Esophagus muscularis mucosa (tissue), 4 donors: ENCODE data around the gene AKT1. TPM values are rescaled to one million over a fixed set of nuclear protein-coding genes. Genes with fewer than 3 reads are reported as not detected.
A peak's percentile ranks its signal among the peaks of the same experiment; 100 is the strongest.

Experiments
- DNase-seq: peaks from one replicate; pipeline ENCODE4 v3.0.0-alpha.2; 2017; ENCODE audit errors: extremely low spot score
- H3K27ac ChIP-seq, 4 donors: fragments of 200-600 bp; sonication (generic); replicated peaks in 1 of 4; 1 replicate in 3 of 4; 2 replicates in 1 of 4; pipeline ENCODE4 v1.5.1; 2016 to 2019; ENCODE audit warnings: mild to moderate bottlenecking in 1 of 4
- H3K27me3 ChIP-seq, 4 donors: fragments of 200-600 bp; sonication (generic); one replicate each; pipeline versions ENCODE4 v1.5.1 to v1.6.0; 2016 to 2019
- H3K36me3 ChIP-seq, 4 donors: fragments of 200-600 bp; sonication (generic); one replicate each; pipeline ENCODE4 v1.5.1; 2016 to 2019
- H3K4me1 ChIP-seq, 4 donors: fragments of 200-600 bp; sonication (generic); one replicate each; pipeline ENCODE4 v1.5.1; 2016 to 2019
- H3K4me3 ChIP-seq, 4 donors: fragments of 200-600 bp; sonication (generic); 1 replicate in 2 of 4; 2 replicates in 2 of 4; pipeline ENCODE4 v1.5.1; 2016 to 2019; ENCODE audit warnings: mild to moderate bottlenecking in 4 of 4, moderate library complexity in 1 of 4
- H3K9me3 ChIP-seq, 4 donors: fragments of 200-600 bp; sonication (generic); 1 replicate in 3 of 4; 2 replicates in 1 of 4; pipeline ENCODE4 v1.5.1; 2016 to 2019
- EP300 ChIP-seq: sonication (generic); formaldehyde crosslinking; IDR thresholded peaks from one replicate; pipeline ENCODE4 v1.6.1; 2017; ENCODE audit warnings: antibody characterized with exemption
- POLR2A ChIP-seq: fragments of 450-650 bp; IDR thresholded peaks from one replicate; pipeline ENCODE4 v1.6.1; 2017; ENCODE audit warnings: antibody characterized with exemption, moderate library complexity, mild to moderate bottlenecking, low read depth
- POLR2AphosphoS5 ChIP-seq, 2 donors: sonication (generic); formaldehyde crosslinking; IDR thresholded peaks; one replicate each; pipeline ENCODE4 v1.6.1; 2017; ENCODE audit warnings: antibody characterized with exemption in 2 of 2
- WGBS: methylation state at CpG from one replicate; pipeline ENCODE4 v1.1.5; 2018; 5-methylcytosine and 5-hydroxymethylcytosine counted together
- intact Hi-C: fragments of 100-400 bp; cut with DNase I; formaldehyde crosslinking; loops from one replicate; pipeline ENCODE4 v1.15.1; 2023
- total RNA-seq, 4 donors: library from RNA; depleted of rRNA; stranded (reverse); fragments of >200 nt; gene quantifications; one replicate each; pipeline versions ENCODE4 v1.1.0 to v1.2.1, GENCODE V29; 2016
- TF ChIP-seq, protein P1 (sequence below), 3 experiments: fragments of 200-600 bp in 2 of 3; fragments of 450-650 bp in 1 of 3; sonication (generic) in 2 of 3; IDR thresholded peaks; one replicate each; pipeline ENCODE4 v1.5.1; 2017 to 2019; ENCODE audit warnings: antibody characterized with exemption in 3 of 3, mild to moderate bottlenecking in 2 of 3, moderate library complexity in 1 of 3

AKT1 gene
- total RNA-seq, 4 donors from 2014 or later, result 162 to 267 (median 187) TPM

DNA sequence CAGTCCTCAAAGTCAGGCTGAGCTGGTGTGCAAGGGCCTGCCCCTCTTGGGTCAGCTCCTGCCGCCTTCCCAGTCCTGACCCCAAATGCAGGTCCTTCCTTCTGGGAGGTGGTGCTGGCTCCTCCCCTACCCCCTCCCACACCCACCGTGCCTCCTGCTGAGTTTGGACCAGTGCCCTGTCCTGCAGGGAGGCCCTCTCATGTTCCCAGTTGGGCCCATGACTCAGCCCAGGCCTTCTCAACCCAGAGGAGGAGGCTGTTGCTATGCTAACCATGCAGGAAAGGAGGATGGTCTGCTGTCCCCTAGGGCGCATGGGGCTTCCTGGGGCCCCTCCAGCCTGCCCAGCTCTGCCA lies 9.8 kb upstream of the AKT1 start:
- TF ChIP-seq POLR2AphosphoS5 (IDR thresholded peaks at IDR 0.05) (no peak), POLR2A (no peak)
- TF ChIP-seq, protein P1, sequence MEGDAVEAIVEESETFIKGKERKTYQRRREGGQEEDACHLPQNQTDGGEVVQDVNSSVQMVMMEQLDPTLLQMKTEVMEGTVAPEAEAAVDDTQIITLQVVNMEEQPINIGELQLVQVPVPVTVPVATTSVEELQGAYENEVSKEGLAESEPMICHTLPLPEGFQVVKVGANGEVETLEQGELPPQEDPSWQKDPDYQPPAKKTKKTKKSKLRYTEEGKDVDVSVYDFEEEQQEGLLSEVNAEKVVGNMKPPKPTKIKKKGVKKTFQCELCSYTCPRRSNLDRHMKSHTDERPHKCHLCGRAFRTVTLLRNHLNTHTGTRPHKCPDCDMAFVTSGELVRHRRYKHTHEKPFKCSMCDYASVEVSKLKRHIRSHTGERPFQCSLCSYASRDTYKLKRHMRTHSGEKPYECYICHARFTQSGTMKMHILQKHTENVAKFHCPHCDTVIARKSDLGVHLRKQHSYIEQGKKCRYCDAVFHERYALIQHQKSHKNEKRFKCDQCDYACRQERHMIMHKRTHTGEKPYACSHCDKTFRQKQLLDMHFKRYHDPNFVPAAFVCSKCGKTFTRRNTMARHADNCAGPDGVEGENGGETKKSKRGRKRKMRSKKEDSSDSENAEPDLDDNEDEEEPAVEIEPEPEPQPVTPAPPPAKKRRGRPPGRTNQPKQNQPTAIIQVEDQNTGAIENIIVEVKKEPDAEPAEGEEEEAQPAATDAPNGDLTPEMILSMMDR (IDR thresholded peaks at IDR 0.05), result no peak
- Histone ChIP-seq H3K9me3 (no peaks in the 10 kb centered on the region), H3K4me3 (no peak overlapping the region), H3K36me3 (no peaks in the 10 kb centered on the region), H3K27ac (peak overlapping the region in 1 of 4 donors; percentile 48), H3K27me3 (no peaks in the 10 kb centered on the region), H3K4me1 (peaks cover 27 to 52% (median 41%) of the 10 kb centered on the region in 4 donors)
- DNase-seq, result no peak
- intact Hi-C loops, result no loop called here
- WGBS, result 25% methylated on average over 2 of the region's 3 CpGs

DNA sequence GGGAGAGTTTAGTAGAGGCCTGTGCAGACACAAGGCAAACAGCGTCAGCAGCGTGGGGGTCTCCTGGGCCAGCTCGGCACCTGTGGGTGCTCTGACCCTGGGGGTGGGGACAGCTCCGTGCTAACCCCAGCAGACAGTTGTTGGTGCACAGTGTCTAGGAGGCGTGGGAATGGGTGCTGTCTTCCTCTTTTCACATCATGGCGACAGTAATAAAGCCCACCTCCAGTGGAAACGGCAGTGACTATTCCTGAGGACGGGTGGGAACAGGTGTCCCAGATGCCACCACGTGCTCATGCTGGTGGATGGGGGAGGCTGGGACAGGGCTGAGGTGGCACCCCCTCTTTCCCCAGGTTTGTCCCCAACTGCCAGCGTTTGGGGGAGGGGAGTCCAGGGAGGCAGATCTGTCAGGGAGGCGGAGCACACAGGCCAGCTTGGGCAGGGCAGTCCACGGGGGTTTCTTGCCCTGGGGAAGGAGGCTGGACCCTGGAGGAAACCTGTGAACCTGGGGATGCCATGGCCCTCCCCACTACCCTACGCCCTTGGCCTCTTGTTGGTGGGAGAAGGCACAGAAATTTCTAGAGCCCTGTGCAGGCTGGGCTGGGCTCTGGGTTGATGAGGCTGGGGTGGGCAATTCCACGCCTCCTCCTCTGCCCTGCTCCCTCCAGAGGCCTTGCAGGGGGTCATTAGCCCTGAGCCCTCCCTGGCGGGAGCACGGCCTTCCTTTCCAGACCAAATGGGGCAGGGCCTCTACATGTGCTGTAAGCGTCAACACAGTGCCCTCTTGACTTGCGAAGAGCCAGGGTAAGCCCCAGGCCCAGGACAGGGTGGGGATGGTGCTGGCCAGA lies 9.2 kb upstream of the AKT1 start:
- TF ChIP-seq, protein P1 (IDR thresholded peaks at IDR 0.05), result no peak
- TF ChIP-seq POLR2A (no peak), EP300 (no peak), POLR2AphosphoS5 (IDR thresholded peaks at IDR 0.05) (no peak)
- no peak for DNase-seq
- H3K27me3 ChIP-seq, result no peaks in the 10 kb centered on the region
- H3K4me3 ChIP-seq, result no peak overlapping the region
- intact Hi-C loops, result no loop called here
- no peaks in the 10 kb centered on the region for H3K36me3 ChIP-seq
- peak overlapping the region in 1 of 4 donors; percentile 48 for H3K27ac ChIP-seq
- WGBS, result 85% methylated on average over 9 of the region's 18 CpGs
- H3K9me3 ChIP-seq, result no peaks in the 10 kb centered on the region
- peaks cover 32 to 57% (median 46%) of the 10 kb centered on the region in 4 donors for H3K4me1 ChIP-seq

DNA sequence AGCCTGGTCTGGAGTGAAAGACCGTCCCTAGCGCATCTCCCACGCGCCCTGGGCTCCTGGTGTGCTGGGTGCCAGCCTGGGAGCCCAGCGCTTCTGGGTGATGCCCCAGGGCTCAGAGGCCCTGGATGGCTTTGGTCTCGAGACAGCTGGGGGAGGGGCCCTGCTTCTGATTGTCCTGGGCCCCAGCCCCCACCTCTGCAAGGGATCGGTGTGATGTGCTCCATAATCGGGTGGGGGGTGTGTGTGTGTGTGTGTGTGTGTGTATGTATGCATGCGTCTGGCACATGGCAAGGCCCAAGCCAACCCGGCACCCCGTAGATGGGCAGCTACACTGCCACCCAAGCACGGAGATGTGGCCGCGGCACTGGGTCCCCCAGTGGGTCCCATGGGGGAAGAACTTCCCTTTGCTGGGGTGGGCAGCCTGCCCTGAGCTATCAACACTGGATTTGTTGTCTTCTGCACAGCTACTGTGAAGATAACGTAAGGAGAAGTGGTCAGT lies 8.4 kb upstream of the AKT1 start:
- H3K27me3 ChIP-seq, result no peaks in the 10 kb centered on the region
- H3K4me3 ChIP-seq, result no peak overlapping the region
- TF ChIP-seq, protein P1 (IDR thresholded peaks at IDR 0.05), result no peak
- no peak for TF ChIP-seq POLR2AphosphoS5 (IDR thresholded peaks at IDR 0.05)
- TF ChIP-seq EP300, result no peak
- TF ChIP-seq POLR2A, result no peak
- peak overlapping the region in 1 of 4 donors; percentile 97 for H3K27ac ChIP-seq
- H3K4me1 ChIP-seq, result peaks cover 39 to 64% (median 54%) of the 10 kb centered on the region in 4 donors
- 70% methylated on average over 3 of the region's 15 CpGs for WGBS
- no peak for DNase-seq
- H3K9me3 ChIP-seq, result no peaks in the 10 kb centered on the region
- intact Hi-C loops, result no loop called here
- H3K36me3 ChIP-seq, result no peaks in the 10 kb centered on the region

DNA sequence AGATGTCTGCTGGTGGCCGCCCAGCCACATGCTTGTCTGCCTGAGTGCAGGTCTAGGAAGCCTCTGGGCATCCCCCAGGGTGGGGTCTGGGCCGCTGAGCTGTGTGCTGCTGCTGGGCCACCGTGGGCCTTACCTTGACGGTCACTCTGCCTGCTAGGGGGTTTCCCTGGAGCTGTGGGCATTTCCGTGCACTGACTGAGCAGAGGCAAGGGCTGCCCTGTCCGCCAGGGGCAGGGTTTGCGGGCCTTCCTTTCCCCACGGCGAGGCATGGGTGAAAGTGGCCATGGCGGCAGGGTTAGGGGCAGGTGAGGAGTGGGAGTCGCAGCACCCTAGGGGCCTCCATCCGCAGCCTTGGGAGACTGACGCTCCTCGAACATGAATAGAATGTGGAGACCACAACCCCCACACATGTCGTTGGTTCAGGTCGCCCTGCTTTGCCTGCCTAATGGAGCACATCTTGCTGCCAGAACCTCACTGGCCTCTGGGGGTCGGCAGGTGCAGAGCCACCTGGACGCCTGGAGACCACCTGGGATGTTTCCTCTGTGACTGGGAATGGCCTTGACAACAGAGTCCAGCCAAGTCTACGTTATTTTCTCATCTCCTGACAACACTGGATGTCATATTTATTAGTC lies 7.8 kb upstream of the AKT1 start:
- H3K4me3 ChIP-seq, result no peak overlapping the region
- intact Hi-C loops, result no loop called here
- no peak for TF ChIP-seq POLR2A
- TF ChIP-seq, protein P1 (IDR thresholded peaks at IDR 0.05), result no peak
- no peak for TF ChIP-seq EP300
- no peak for TF ChIP-seq POLR2AphosphoS5 (IDR thresholded peaks at IDR 0.05)
- no peak for DNase-seq
- no peaks in the 10 kb centered on the region for H3K9me3 ChIP-seq
- peak overlapping the region in 1 of 4 donors; percentile 97 for H3K27ac ChIP-seq
- H3K27me3 ChIP-seq, result no peaks in the 10 kb centered on the region
- no peaks in the 10 kb centered on the region for H3K36me3 ChIP-seq
- WGBS, result 90% methylated on average over 18 of the region's 19 CpGs
- peaks cover 39 to 66% (median 56%) of the 10 kb centered on the region in 4 donors for H3K4me1 ChIP-seq
